ENCODE measurements around the gene SRRD.

- TF ChIP-seq CTCF (IDR thresholded peaks at IDR 0.05) (no peak), POLR2A (IDR thresholded peaks at IDR 0.05) (no peak)
These were observed 1.5 kb upstream of the SRRD start for GRCh38 chr22:26482161-26482560.

All from uterus (tissue), 2 donors.